ENCODE data around the gene NINJ1. TPM values are rescaled to one million over a fixed set of nuclear protein-coding genes. Genes with fewer than 3 reads are reported as not detected.

NINJ1 gene
- total RNA-seq, 1 donor from 2014 or later, result 103 TPM

DNA sequence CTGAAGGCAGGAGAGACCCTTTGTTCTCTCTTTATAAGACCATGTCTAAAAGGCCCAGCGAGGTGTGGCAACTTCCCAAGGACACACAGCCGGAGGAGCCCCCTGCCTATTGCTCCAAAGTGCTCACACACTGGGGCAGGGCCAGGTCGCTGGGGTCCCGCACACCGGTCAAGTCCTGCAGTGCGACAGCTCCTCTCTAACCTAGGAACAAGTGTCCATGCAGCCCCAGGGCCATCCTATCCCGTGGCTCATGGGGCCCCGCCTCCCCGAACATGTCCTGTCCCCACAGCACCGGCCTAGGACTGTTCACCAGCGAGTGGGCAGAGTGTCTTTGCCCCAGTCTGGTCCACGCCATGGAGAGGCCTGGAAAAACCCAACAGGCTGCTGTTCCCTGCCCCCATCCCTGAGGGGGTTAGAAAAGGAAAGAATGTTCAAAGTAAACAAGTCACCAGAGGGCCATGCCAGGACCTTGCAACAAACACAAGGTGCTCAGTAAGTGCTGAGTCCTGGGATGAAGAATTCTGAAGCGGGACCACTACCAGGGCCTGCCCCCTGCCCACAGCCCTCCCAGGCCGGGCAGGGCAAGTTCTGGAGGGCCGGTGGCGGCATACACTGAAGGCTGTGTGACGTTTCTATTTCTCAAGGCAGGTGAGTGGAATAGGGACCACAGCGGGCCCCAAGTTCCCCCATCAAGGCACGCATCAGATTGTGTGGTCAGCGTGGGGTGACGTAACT lies 938 bp downstream of the NINJ1 start:
- Mint-ChIP-seq H3K4me3 (peak overlapping the region; percentile 93), H3K9me3 (no peaks in the 10 kb centered on the region), H3K4me1 (peaks cover 62% of the 10 kb centered on the region), H3K27me3 (no peaks in the 10 kb centered on the region), H3K36me3 (ENCODE audit: low read depth) (peaks cover 34% of the 10 kb centered on the region), H3K27ac (peak overlapping the region; percentile 93)
- peak; percentile 74 for DNase-seq
- intact Hi-C loops (cut with micrococcal nuclease), result loop anchor here (1.0 kb wide), 1 partner anchor 23 kb away; no protein-coding TSS in a partner anchor

DNA sequence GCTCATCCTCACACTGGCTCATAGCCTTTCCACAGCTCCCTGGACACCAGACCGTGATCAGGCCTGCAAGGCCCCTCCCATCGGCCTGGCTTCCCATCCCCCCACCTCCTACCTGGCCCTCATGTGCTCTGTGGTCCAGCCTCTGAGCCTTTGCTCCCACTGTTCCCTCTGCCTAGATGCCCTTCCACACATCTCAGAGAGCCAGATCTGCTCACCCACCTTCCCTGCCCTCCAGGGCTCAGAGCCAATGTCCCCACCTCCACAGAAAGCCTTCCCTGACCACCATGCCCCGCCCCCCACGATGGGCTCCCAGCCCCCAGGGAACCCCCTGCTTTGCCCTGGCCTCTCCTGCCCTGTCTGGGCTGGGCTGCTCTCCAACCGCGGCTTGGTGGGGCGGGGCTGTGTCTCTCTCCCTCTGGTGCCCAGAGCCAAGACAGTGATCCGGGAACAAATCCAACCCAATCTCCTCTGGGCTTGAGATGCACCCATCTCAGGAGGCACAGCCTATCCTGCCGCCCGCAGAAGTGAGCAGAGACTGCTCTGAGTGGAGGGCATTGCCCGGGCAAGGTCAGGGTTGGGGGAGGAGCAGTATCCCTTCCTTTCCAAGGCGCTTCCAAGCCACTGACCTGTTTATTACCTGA lies 1.6 kb downstream of the NINJ1 start:
- Mint-ChIP-seq H3K4me3 (peak overlapping the region; percentile 93), H3K36me3 (ENCODE audit: low read depth) (peaks cover 34% of the 10 kb centered on the region), H3K9me3 (no peaks in the 10 kb centered on the region), H3K27ac (peak overlapping the region; percentile 93), H3K27me3 (no peaks in the 10 kb centered on the region), H3K4me1 (peaks cover 62% of the 10 kb centered on the region)
- intact Hi-C loops (cut with micrococcal nuclease), result no loop called here
- no peak for DNase-seq

DNA sequence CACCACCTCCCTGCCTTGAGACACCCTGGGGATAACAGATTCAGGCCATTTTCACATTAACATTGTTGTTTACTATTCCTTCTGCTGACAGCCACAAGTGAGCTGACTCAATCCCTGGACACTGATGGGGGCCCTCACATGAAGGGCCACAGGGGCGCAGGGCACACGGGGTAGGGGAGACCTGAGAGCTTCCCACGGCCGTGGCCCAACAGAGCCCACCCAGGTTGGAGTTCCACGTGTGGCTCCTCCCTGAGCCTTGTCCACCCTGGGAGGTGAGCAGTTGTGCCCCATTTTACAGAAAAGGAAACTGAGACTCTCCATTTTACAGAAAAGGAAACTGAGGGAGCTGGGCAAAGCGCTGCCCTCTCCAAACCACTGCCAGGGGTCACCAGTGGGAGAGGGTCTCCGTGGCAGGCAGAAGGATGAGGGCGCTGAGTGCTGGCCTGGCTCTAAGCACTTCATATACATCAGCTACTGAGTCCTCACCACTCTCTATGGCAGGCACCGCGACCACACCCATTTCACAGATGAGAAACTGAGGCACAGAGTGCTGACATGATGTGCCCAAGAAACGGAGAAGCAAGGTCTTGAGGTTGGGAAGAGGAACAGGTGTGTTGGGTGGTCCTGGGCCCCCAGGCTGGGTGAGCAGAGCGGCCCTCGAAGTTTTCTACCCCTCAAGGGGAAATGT lies 2.3 kb downstream of the NINJ1 start:
- no peaks in the 10 kb centered on the region for H3K27me3 Mint-ChIP-seq
- intact Hi-C loops (cut with micrococcal nuclease), result no loop called here
- H3K36me3 Mint-ChIP-seq (ENCODE audit: low read depth), result peaks cover 35% of the 10 kb centered on the region
- DNase-seq, result no peak
- peak overlapping the region; percentile 93 for H3K27ac Mint-ChIP-seq
- peak overlapping the region; percentile 93 for H3K4me3 Mint-ChIP-seq
- no peaks in the 10 kb centered on the region for H3K9me3 Mint-ChIP-seq
- peaks cover 68% of the 10 kb centered on the region for H3K4me1 Mint-ChIP-seq

- peaks cover 68% of the 10 kb centered on the region for H3K4me1 Mint-ChIP-seq
- peak overlapping the region; percentile 93 for H3K27ac Mint-ChIP-seq
- H3K27me3 Mint-ChIP-seq, result no peaks in the 10 kb centered on the region
- intact Hi-C loops (cut with micrococcal nuclease), result no loop called here
- no peak for DNase-seq
- peaks cover 41% of the 10 kb centered on the region for H3K36me3 Mint-ChIP-seq (ENCODE audit: low read depth)
- H3K4me3 Mint-ChIP-seq, result peak overlapping the region; percentile 93
- H3K9me3 Mint-ChIP-seq, result no peaks in the 10 kb centered on the region
Measured at GRCh38 chr9:93130861-93131481, 3.1 kb downstream of the NINJ1 start.

DNA sequence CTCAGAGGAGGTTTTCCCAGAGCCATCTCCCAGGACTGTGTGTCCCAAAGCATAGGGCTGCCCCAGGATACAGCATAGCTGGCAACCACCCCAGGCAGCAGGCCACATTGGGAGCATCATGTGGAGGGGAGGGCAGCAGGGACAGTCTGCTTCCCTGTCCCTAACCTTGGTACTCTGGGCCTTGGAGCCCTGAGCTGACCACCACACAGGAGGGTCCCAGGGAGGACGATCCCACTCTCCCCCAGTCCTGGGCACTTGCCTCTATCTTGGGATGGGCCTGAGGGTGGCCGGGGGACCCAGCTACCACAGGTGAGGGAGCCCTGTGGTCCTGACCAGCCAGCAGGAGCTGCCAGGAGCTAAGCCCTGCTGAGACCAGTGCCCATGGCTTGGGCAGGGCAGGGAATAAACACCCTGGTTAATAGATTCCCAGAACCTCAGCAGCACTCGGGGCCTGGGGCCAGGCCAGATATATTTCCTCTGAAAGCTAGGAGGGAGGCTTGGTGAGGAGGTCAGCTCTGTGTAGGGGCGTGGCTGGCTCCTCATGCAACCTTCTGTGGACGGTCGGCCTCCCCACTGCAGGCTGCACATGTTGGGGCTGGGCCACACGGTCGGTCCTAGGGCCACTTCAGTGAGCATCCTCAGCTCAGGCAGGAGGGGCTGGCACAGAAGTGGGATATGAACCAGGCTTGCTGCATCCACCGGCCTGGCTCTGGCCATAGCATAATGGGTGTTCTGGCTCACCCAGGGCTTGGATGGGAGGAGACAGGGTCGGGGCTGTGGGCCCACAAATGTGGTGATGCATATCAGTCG lies 4.2 kb downstream of the NINJ1 start:
- H3K9me3 Mint-ChIP-seq, result no peaks in the 10 kb centered on the region

GRCh38 chr9:93129286-93129685 lies 4.8 kb downstream of the NINJ1 start:
- no peaks in the 10 kb centered on the region for H3K9me3 Mint-ChIP-seq
- H3K4me1 Mint-ChIP-seq, result peaks cover 62% of the 10 kb centered on the region
- DNase-seq, result no peak
- H3K27me3 Mint-ChIP-seq, result no peaks in the 10 kb centered on the region
- H3K4me3 Mint-ChIP-seq, result no peak overlapping the region
- intact Hi-C loops (cut with micrococcal nuclease), result no loop called here
- H3K27ac Mint-ChIP-seq, result peak overlapping the region; percentile 48
- peaks cover 55% of the 10 kb centered on the region for H3K36me3 Mint-ChIP-seq (ENCODE audit: low read depth)

More for the DNA sequence above, 4.2 kb downstream of the NINJ1 start:
- no peaks in the 10 kb centered on the region for H3K27me3 Mint-ChIP-seq
- H3K4me1 Mint-ChIP-seq, result peaks cover 66% of the 10 kb centered on the region
- H3K36me3 Mint-ChIP-seq (ENCODE audit: low read depth), result peaks cover 49% of the 10 kb centered on the region
- intact Hi-C loops (cut with micrococcal nuclease), result no loop called here
- peak overlapping the region; percentile 74 for H3K27ac Mint-ChIP-seq
- H3K4me3 Mint-ChIP-seq, result peak overlapping the region; percentile 93
- no peak for DNase-seq

DNA sequence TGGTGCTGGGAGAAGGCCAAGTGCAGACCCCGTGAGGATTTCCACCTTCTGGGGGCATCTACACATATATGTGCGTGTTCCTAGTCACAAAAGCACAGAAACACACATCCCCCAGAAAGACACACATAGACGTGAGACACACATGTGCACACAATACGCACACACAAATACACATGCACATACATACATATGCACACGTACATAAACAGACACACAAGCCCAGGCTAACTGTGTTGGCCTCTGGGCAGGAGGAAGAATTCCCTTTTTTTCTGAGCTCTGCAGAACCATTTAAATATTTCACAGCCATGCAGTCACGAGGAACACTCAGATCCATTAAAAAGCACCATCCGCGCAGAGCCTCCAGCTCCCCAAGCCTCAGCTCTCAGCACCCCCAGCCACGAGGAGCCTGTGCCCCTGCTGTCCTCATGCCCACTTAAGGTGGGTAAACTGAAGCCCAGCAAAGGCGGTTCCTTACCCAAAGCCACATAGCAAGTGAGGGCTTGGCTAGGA lies 5.3 kb downstream of the NINJ1 start:
- Mint-ChIP-seq H3K9me3 (no peaks in the 10 kb centered on the region), H3K36me3 (ENCODE audit: low read depth) (peaks cover 60% of the 10 kb centered on the region), H3K4me1 (peaks cover 62% of the 10 kb centered on the region)

GRCh38 chr9:93128011-93128714 lies 5.9 kb downstream of the NINJ1 start:
- Mint-ChIP-seq H3K27ac (peak overlapping the region; percentile 79), H3K4me1 (peaks cover 59% of the 10 kb centered on the region), H3K9me3 (no peaks in the 10 kb centered on the region), H3K4me3 (peak overlapping the region; percentile 37), H3K27me3 (no peaks in the 10 kb centered on the region), H3K36me3 (ENCODE audit: low read depth) (peaks cover 65% of the 10 kb centered on the region)
- no peak for DNase-seq
- intact Hi-C loops (cut with micrococcal nuclease), result no loop called here

More for the DNA sequence above, 5.3 kb downstream of the NINJ1 start:
- peak overlapping the region; percentile 34 for H3K4me3 Mint-ChIP-seq
- peak overlapping the region; percentile 79 for H3K27ac Mint-ChIP-seq
- DNase-seq, result no peak
- H3K27me3 Mint-ChIP-seq, result no peaks in the 10 kb centered on the region
- intact Hi-C loops (cut with micrococcal nuclease), result no loop called here

GRCh38 chr9:93127395-93127911 lies 6.6 kb downstream of the NINJ1 start:
- Mint-ChIP-seq H3K4me3 (peak overlapping the region; percentile 55), H3K9me3 (no peaks in the 10 kb centered on the region), H3K27me3 (no peaks in the 10 kb centered on the region), H3K4me1 (peaks cover 52% of the 10 kb centered on the region), H3K36me3 (ENCODE audit: low read depth) (peaks cover 62% of the 10 kb centered on the region), H3K27ac (peak overlapping the region; percentile 76)
- DNase-seq, result no peak
- intact Hi-C loops (cut with micrococcal nuclease), result no loop called here

DNA sequence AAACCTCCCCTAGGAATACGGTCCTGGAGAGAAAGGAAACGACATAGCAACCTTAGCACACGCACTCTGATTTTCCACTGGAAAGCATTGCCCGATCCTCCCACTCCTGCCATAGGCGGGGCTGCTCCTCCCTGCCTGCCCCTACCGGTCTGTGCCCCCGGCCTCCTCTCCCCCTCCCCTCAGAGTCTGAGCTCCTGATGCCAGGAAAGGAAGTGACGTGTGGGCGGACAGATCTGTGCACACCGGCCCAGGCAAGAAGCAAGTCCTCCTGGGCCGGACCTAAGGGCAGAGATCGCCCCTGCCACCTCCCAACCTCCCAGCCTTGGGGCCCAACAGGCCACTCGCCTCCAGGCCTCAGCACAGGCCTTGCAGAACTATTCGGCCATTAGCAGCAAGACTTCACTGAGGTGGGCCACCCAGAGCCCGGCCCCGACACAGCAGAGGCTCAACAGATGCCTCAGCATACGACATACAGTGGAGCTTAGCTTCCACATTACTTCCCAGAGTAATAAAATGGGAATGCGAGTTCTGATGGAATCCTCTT lies 7.2 kb downstream of the NINJ1 start:
- Mint-ChIP-seq H3K27me3 (no peaks in the 10 kb centered on the region), H3K9me3 (no peaks in the 10 kb centered on the region), H3K36me3 (ENCODE audit: low read depth) (peaks cover 62% of the 10 kb centered on the region), H3K4me3 (peak overlapping the region; percentile 55), H3K27ac (peak overlapping the region; percentile 76), H3K4me1 (peaks cover 47% of the 10 kb centered on the region)
- intact Hi-C loops (cut with micrococcal nuclease), result no loop called here
- no peak for DNase-seq

DNA sequence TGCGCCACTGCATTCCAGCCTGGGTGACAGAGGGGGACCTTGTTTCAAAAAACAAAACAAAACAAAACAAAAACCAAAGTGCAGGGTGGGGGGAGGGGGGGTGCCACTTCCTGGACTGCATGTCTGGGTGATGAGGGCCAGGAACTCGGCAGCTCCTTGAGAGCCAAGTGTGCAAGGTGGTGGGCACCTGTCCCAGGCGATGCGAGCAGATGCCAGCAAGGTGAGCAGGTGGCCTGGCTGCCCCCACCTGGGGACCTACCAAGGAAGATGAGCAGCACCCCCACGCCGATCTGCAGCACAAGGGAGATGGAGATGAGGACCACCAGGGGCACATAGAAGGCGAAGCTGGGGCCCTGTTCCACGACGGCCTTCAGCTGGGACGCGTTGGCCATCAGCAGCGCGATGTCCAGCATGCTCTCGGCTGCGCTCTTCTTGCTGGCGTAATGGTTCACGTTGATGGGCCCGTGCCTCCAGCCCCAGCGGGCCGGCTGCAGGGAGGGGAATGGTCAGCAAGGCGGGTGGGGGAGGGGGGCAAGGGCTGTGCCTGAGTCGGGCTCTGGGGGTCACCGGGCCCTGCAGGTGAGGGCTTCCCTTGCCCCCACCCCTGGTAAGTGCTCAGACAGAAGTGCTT lies 7.8 kb downstream of the NINJ1 start:
- no peak for DNase-seq
- Mint-ChIP-seq H3K27me3 (no peaks in the 10 kb centered on the region), H3K36me3 (ENCODE audit: low read depth) (peaks cover 59% of the 10 kb centered on the region), H3K9me3 (no peaks in the 10 kb centered on the region), H3K4me1 (peaks cover 41% of the 10 kb centered on the region), H3K4me3 (peak overlapping the region; percentile 35), H3K27ac (peak overlapping the region; percentile 83)
- intact Hi-C loops (cut with micrococcal nuclease), result no loop called here

All from activated CD4-positive, alpha-beta T cell treated with anti-CD3 and anti-CD28 coated beads, Interleukin-2, amount 10 ng/mL, durations not matched to agents 24 days and 14 days (primary cell).